GM11168 (cell line): ENCODE measurements around the gene AUP1.

Experiments used
- in situ Hi-C: fragments of 300-500 bp; cut with MboI; formaldehyde crosslinking; loops from one replicate; pipeline ENCODE4 v1.12.0; 2022; ENCODE audit warnings: low sequenced_read_pairs; ENCODE audit not compliant: unreplicated experiment

The AUP1 gene

GRCh38 chr2:74538881-74539339 is 9.4 kb upstream of the AUP1 start:
- in situ Hi-C loops: no loop called here

- in situ Hi-C loops: no loop called here
Measured at GRCh38 chr2:74537140-74537539, 7.6 kb upstream of the AUP1 start.

GRCh38 chr2:74536166-74536950 is 6.9 kb upstream of the AUP1 start:
- in situ Hi-C loops: no loop called here

DNA sequence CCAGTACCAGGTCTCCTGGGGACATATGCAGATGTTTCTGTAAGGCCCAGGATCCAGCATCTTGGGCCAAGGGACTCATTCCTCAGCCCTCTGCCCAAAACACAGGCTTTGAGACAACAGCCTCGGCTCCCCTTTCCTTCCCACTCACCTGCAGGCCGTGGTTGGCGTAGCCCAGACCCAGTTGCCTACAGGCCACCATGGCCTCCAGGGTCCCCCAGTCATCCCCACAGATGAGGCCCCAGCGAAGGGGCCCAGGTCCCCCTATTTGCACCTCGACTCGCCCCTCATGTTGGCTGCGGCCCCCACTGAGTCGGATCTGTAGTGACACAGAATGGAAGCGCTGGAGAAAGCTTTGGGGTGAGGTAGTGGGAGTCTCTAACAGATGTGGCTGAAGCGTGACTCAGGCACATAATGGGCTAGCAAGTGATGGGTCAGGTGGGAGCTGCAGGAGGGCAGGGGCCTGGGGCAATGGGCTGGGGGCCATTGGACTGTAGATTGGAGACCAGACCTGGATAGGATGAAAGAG is 6.0 kb upstream of the AUP1 start:
- in situ Hi-C loops: no loop called here

DNA sequence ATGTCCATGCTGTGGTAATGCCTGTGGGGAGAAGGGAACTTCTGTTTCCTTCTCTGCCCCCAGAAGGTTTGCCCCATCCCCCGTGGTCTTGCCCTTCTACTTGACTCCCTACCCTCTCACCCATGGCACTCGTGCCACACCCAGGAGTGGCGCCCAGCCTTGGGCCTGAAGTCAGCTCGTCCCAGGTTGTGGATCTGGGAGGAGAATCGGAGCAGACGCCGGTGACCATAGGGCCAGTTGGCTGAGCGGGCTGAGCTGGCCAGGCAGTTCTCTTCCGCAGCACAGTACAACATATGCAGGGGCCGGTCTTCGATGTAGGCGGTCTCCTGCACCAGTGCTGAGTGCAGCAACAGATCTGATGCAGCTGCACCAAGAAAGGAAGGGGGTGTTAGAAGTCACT is 4.9 kb upstream of the AUP1 start:
- in situ Hi-C loops: no loop called here

DNA sequence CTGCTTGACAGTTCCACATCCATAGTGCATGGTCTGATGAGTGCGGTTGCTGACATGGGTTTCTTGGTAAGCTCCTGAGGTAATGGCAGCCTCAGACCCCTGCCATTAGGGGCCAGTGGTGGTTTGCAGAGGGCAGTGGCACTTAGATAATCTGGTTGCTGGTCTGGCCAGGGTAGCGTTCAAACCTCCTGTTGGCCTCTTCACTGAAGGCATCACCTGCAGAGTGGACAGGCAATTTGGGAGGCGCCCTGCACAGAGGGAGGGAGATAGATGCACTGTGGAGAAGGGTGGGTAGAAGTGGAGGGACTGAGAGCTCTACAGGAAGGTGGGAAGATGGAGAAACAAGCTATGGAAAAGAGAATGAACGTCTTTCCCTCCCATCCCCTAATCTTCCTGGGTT is 4.0 kb upstream of the AUP1 start:
- in situ Hi-C loops: no loop called here

DNA sequence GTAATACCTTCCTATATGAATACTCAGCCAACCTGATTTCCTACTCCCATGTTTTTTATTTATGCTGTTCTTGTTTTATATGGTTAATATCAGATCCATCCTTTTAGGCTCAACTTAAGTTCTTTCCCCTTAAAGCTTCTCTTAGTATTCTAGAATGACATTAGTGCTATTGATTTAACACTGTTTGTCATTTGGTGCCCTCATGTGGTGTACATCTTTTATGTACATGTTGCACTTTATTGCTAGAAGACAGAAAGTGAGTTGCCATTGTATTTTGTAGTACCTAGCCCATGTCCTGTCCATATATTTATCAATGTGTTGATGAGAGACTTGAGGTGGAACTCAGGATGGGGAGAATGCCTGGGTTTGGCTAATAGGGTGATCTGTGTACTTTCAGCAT is 2.7 kb upstream of the AUP1 start:
- in situ Hi-C loops: no loop called here

- in situ Hi-C loops: no loop called here
Measured at GRCh38 chr2:74531666-74532065, 2.2 kb upstream of the AUP1 start.

- in situ Hi-C loops: no loop called here
Measured at GRCh38 chr2:74530239-74531187, 1.0 kb upstream of the AUP1 start.

GRCh38 chr2:74528600-74529356 is 728 bp downstream of the AUP1 start:
- in situ Hi-C loops: no loop called here

GRCh38 chr2:74527741-74528140 is 1.8 kb downstream of the AUP1 start:
- in situ Hi-C loops: no loop called here

DNA sequence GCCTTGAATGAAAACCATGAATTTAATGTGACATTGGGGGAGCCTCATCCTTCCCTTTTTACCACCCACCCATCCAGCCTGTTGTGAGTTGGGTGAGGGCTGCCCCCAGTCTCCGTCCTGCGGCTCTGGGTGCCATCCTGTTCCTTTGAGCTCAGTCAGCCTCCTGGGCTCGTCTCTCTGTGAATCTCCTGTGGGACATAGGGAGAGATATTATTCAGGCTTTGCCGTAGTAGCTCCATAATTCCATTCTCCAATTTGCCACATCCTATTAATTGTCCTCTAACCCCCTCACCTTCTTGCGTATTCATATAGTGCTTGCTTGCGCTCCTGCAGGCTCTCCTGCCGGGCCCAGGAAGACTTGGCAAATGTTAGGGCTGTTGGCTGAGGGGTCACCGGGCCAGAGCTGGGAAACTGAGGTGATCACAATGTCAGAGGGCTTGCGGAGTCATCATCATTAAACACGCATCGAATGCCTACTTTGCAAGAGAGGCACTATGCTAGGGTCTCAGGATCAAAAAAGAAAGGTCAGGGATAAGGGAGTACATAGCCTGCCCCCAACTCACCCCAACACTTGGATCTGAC is 2.8 kb downstream of the AUP1 start:
- in situ Hi-C loops: no loop called here

- in situ Hi-C loops: no loop called here
Measured at GRCh38 chr2:74525717-74526648, 3.5 kb downstream of the AUP1 start, which contains the start of gene DQX1. TSS of gene DQX1 (minus strand) at chr2:74526231. CDS start at chr2:74525729, 502 bp downstream.

GRCh38 chr2:74524955-74525716 is 4.4 kb downstream of the AUP1 start:
- in situ Hi-C loops: no loop called here

- in situ Hi-C loops: no loop called here
Measured at GRCh38 chr2:74524005-74524404, 5.5 kb downstream of the AUP1 start.

DNA sequence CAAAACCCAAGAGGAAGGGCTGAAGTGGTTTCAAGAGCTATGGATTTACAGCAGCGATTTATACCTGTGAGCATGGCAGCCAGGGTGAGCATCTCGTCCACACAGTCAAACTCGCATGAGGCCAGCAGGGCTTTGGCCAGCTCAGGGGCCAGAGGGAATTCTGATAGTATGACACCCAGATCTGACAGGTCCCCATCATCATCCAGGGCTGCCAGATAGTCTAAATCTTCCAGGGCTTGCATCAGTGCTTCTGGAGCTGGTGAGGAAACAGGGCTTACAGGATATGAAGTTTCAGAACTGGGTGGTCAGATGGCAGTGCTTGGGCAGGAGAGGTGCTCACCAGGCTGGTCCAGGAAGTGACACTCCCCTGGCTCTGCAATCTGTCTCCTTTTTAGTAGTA is 7.0 kb downstream of the AUP1 start:
- in situ Hi-C loops: no loop called here

DNA sequence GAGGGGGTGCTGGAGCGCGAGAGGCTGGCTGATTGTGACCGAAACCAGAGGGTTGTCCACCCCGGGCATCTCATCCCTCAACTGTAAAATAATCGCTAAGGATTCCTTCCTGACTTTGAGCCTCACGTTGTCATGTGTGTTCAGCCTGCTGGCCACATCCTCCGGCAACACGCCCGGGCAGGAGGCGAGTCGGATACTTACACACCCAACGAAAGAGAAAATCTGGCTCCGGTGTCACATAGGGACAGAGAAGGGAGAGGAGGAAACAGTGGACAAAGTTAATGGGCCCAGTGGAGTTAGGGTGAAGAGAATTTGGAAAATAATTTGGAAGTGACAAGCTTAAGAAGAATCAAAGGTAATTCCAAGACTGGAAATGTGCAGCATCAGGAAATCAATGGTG is 12.9 kb downstream of the AUP1 start:
- in situ Hi-C loops: no loop called here

DNA sequence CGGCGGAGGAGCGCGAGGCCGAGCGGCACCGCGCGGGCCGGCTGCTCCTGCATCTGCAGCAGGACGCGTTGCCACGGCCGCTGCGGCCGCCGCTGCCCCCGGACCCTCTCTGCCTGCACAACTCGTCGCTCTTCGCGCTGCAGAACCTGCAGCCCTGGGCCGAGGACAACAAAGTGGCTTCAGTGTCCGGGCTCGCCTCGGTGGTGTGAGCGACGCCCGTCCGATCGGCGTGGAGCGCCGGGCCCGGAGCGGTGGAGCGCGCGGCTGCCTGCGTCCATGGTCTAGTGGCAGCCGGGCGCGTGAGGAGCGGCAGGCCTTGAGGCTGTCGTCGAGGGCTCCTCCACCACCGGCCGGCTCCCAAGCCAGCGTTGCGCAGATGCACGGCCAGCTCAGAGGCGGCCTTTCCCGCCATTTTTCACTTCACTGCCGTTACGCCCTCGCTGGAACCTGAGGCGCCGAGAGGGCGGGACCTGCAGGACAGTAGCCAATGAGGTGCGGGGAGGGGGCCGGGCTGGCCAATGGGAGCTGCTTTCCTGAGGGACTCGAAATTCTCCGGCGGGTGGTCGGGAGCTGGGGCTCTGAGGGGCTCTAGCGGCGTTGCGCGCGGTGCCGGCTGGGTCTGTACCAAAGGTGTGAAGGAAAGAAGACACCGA is 13.4 kb downstream of the AUP1 start:
- in situ Hi-C loops: no loop called here
